ENCODE measurements around the gene SPARC. TPM values are rescaled to one million over a fixed set of nuclear protein-coding genes. Genes with fewer than 3 reads are reported as not detected.

Gene SPARC
- total RNA-seq, 6 experiments from 2014 or later = 62.2 to 277 (median 109) TPM

DNA sequence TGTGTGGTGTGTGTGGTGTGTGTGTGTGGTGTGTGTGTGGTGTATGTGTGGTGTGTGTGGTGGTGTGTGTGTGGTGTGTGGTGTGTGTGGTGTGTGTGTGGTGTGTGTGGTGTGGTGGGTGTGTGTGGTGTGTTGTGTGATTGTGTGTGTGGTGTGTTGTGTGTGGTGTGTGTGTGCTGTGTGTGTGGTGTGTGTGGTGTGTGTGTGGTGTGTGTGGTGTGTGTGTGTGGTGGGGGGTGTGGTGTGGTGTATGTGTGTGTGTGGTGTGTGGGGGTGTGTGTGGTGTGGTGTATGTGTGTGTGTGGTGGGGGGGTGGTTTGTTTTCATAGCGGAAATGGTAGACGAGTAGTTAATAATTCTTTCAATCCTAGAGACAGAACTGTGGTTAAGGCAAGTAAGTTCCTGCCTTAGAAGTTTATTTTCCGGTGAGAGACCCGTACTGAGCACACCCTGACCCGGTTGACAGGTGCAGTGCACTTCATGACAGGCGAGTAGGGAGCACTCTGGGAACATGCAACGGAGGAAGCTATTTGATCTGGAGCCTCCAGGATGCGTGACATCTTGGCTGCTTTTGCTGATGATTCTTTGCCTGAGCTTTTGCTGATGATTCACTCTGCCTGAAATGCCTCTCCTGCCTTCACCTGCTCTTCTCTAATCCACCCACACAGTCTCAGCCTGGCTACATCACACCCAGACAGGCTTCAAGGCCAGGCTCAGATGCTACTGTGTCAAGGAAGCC lies 73.9 kb downstream of the SPARC start:
- 24% methylated on average over 7 of the region's 8 CpGs for WGBS (ENCODE audit: insufficient coverage, low coverage, low lambda C conversion rate, missing lambda C conversion rate)

DNA sequence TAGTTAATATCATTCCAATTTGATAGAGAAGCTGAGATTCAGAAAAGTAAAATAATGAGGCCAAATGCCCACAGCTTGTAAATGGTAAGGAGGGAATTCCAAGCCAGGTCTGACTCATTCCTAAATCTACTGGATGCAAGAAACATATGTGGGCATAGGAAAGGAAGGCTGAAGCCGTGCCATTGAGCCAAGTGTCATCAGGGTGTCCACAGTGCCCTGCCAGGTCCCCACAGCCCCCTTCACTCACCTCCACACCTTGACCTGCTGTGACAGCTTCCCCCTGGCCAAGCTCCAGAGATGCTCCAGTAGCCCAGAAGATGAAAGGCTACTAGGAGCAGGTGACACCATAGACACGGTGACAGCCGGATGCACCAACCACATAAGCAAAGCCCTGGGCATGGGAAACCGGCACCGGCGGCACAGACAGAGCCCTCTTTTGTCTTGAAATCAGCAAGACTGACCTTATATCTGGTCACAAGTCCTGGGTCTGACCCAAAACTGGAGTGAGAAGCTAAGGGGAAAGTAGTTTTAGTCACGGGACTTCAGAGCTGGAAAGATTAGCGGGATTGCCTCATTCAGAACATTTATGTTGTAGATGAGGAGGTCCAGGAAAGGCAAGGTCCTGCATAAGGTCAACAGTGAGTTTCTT lies 75.5 kb downstream of the SPARC start:
- DNase-seq = no peak
- intact Hi-C loops (cut with DNase I) = no loop called here
- Histone ChIP-seq H3K4me1 (no peaks in the 10 kb centered on the region), H3K27ac (no peak overlapping the region), H3K27me3 (no peaks in the 10 kb centered on the region), H3K4me3 (no peak overlapping the region), H3K9me3 (no peaks in the 10 kb centered on the region), H3K36me3 (no peaks in the 10 kb centered on the region)
- TF ChIP-seq POLR2A (IDR thresholded peaks at IDR 0.05) = no peak
- TF ChIP-seq, protein P1, sequence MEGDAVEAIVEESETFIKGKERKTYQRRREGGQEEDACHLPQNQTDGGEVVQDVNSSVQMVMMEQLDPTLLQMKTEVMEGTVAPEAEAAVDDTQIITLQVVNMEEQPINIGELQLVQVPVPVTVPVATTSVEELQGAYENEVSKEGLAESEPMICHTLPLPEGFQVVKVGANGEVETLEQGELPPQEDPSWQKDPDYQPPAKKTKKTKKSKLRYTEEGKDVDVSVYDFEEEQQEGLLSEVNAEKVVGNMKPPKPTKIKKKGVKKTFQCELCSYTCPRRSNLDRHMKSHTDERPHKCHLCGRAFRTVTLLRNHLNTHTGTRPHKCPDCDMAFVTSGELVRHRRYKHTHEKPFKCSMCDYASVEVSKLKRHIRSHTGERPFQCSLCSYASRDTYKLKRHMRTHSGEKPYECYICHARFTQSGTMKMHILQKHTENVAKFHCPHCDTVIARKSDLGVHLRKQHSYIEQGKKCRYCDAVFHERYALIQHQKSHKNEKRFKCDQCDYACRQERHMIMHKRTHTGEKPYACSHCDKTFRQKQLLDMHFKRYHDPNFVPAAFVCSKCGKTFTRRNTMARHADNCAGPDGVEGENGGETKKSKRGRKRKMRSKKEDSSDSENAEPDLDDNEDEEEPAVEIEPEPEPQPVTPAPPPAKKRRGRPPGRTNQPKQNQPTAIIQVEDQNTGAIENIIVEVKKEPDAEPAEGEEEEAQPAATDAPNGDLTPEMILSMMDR (IDR thresholded peaks at IDR 0.05) = no peak
- WGBS (ENCODE audit: insufficient coverage, low coverage, low lambda C conversion rate, missing lambda C conversion rate) = 92% methylated on average over 7 of the region's 8 CpGs
- ATAC-seq = no peak

More for the DNA sequence above, 73.9 kb downstream of the SPARC start:
- Histone ChIP-seq H3K4me3 (no peak overlapping the region), H3K27me3 (no peaks in the 10 kb centered on the region), H3K27ac (no peak overlapping the region), H3K9me3 (no peaks in the 10 kb centered on the region), H3K36me3 (no peaks in the 10 kb centered on the region), H3K4me1 (no peaks in the 10 kb centered on the region)
- no peak for ATAC-seq
- intact Hi-C loops (cut with DNase I) = no loop called here
- no peak for TF ChIP-seq POLR2A (IDR thresholded peaks at IDR 0.05)
- TF ChIP-seq, protein P1 (IDR thresholded peaks at IDR 0.05) = no peak
- no peak for DNase-seq

Small RNA genes within 50 kb of the gene (small RNA-seq; reads per million reads assigned to genes)
- gene RN7SKP232 = 0 reads per million in 2 experiments

Other genes starting within 250 kb of the SPARC start
- gene SLC36A1, start 239.3 kb downstream of the SPARC start, total RNA-seq = 1 to 10 TPM; 2.0 to 8.2 (median 5.2) TPM
- not detected for gene FAT2, start 95.6 kb downstream of the SPARC start, total RNA-seq
- 100 to 1,000 TPM in 3 of 6 experiments, 10 to 100 TPM in 3; 83.1 to 177 (median 96.7) TPM for gene ATOX1, start 71.7 kb upstream of the SPARC start, total RNA-seq
- gene G3BP1, start 85.0 kb upstream of the SPARC start, total RNA-seq = 100 to 1,000 TPM in 2 of 6 experiments, 10 to 100 TPM in 4; 63.9 to 107 (median 94.5) TPM
- not detected for gene GLRA1, start 237.9 kb upstream of the SPARC start, total RNA-seq